NCI-H2196 (cell line): ENCODE measurements around the gene GASK1B.

ENCODE experiments used
- DNase-seq: peaks from one replicate; lab custom pipeline; 2025; ENCODE audit not compliant: unreplicated experiment; lab: John Stamatoyannopoulos, UW

Gene GASK1B

DNA sequence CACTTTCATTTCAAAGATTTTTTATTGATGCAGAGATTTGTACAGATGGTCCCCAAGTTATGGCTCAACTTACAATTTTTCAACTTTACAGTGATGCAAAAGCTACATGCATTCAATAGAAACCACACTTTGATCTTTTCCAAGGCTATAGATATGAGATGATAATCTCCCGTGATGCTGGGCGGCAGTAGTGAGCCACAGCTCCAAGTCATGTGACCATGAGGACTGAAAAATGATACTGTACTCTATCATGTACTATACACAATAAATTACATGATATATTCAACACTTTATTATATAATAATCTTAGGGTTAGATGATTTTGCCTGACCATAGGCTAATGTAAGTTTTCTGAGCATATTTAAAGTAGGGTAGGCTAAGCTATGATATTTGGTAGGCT is 14.0 kb upstream of the GASK1B start:
- DNase-seq = no peak

DNA sequence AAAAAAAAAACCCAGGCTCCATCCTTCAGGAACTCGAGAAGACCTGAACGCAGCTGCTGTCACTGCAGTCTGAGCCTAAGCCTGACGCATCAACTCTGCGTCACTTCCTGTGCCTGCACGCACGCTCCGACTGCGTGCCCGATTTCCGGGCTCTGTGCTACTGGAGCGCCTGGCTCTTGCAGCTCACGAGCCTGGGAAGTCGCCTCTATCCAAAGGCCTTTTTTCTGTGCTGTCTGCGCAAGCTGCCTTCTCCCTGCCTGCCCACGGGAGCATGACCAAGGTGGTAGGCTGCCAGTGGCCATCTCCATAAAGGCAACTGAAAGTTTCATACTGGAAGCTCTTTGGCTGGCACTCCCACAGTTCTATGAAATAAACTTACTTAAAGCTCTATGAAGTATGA is 9.9 kb upstream of the GASK1B start:
- no peak for DNase-seq

DNA sequence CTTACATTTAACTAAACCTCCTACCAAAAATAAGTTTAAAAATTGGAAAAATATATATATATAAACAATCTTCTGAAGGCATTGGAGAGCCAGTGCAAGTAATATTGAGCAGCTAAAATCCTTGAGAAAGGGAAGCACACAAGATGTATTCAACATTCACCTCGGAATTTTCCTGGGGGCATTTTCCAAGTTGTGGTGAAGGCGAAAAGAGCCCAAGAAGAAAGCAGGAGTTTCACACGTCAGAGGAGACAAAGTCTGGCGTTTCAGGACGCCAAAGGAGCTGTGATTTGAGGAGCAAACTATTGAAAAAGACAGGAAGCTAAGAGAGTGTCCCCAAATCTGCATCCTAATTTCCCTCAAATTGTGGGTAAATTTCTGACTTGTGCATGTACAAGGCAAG is 9.1 kb upstream of the GASK1B start:
- DNase-seq = no peak

DNA sequence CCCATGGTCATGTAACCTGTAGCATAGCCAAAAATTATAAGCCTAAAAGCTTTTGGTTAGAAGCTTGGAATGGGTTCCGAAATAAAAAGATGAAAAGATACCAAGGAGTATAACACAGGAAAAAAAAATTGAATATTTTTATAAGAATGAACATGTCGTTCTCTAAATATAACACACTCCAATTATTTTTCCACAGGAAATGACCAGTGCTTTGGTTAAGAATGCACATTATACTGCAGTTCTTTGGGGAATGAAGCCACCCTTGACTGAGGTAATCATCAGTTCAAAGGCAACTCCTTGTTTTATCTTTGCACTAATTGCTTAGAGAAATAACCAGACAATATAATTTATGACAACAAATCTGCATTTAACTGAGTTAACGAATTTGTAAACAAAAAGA is 6.6 kb upstream of the GASK1B start:
- DNase-seq = no peak

DNA sequence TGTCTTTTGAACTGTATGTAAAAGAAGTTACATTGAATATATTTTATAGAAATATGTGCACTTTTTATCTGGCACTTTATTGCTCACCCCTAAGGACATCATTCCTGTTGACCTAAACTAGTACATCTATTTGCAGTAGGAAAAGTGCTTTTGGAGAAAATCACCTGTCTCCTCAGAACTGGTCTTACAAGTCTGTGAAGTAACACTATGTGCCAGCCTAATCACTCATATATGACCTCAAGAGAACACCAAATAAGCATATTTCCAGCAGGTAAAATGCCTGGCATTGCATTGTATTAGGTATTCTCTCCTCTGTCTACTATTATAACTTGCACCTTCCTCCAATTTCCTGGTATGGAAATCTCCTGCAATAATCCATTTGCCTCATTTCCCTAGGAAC is 4.0 kb upstream of the GASK1B start:
- DNase-seq = no peak

- no peak for DNase-seq
Measured at GRCh38 chr4:158176108-158176507, 3.3 kb upstream of the GASK1B start.

DNA sequence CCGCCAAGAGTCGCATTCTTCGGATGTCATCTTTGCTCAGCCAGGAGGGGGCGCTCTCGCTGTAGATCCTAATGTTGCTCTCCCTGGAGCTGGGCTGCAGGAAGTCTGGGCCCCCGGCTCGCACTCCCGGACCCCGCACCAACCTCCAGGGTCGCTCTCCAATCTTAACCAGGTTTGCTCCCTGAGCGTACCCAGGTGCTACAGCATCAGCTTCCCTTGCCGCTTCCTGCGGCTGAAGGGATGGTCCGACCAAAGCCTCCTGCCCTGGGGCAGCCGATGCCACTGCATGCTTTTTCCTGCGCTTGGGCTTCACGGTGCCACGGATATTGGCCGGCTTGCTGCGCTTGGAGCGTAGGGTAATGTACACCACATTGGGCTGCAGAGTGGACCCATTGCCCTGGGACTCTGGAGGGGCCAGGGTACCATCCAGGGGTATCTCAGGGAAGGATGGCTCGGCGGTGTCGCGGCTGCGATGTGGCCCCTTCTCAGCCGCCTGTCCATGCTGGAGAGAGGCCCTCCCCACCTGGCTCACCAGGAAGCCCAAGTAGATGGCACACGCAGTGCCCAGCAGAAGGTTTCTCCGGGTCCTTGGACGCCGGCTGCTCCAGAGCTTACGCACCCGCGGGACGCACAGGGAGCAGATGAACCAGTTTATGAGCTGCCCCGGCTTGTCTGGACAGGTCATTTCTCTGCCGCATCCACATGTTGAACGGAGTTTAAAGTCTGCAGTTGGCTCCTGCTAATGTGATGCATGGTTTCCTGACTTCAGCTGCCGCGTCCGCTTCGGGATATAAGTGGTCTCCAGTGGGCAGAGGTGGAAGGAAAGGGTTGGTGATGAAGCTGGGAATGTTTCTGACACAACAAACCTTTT is 1.9 kb downstream of the GASK1B start:
- no peak for DNase-seq

DNA sequence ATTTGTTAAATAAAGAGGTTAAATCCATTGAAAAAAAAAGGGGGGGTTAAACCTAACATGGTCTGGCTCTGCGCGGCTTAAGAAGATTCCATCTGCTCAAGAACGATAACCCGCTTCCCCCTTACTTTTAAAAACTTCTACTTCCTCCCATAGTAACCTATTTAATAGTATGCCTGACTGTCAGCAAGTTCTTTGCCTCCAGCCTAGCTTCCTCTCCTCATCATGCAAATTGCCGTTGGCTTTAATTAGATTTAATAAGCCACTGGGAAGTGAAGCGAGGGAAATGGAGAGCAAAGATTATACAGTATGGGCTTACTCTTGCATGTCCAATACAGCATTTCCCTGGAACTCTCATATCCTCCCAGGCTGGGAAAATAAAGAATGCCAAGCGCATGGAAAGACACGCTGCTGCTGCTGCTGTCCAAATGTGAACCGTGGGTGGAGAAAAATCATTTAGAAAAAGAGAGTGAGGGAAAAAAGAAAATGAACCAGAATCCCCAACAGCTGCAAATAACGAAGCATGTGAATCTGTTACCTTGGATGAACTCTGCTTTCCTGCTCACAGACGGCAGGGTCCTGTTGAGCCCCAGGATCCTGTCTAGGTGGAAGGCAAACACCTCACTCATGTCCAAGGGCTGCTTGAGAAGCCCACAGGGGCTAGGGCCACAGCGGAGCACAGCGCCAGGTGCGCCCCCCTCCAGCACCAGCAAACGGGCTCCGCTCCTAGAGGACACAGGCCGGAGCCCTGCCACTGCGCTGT is 2.7 kb downstream of the GASK1B start:
- no peak for DNase-seq

- DNase-seq = no peak
Measured at GRCh38 chr4:158169506-158169905, 3.3 kb downstream of the GASK1B start.

DNA sequence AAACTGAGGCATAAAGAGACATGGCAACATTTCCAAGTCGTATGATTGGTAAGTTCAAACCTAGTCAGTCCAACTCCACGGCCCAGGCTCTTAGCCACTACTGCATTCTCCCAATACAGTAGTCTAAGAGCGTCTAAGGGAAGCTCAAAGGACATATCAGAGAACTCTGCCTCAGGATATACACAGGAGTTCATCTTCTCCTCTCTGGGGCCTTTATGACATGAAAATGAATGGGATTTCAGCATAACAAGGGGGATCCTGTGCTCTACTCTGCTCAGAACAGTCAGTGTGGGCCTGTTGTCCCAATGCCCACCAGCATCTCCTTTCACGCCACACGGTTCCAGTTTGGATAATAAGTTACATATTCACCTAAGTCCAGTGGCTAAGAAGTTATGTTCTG is 4.2 kb downstream of the GASK1B start:
- no peak for DNase-seq

GRCh38 chr4:158166701-158167100 is 6.1 kb downstream of the GASK1B start:
- DNase-seq = no peak

DNA sequence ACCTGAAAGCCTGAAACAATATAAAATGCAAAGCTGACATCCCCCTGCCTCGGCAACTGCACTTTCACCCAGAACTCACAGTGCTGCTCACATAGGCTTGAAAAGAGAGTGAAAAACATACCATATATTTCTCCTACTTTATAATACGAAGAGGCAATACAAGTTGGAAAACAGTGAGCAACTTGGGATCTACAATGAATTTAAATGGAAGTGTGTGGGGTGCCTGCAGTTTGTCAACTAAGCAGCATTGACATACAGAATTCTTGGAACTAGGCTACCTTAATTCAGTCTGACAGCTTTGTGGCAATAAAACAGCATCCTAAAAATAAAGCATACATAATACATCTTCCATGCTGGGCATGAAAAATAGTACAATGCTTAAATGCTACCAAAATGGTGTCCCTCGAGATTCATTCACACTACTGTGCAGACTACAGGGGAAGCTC is 8.0 kb downstream of the GASK1B start:
- DNase-seq = no peak

GRCh38 chr4:158163941-158164767 is 8.7 kb downstream of the GASK1B start:
- no peak for DNase-seq

DNA sequence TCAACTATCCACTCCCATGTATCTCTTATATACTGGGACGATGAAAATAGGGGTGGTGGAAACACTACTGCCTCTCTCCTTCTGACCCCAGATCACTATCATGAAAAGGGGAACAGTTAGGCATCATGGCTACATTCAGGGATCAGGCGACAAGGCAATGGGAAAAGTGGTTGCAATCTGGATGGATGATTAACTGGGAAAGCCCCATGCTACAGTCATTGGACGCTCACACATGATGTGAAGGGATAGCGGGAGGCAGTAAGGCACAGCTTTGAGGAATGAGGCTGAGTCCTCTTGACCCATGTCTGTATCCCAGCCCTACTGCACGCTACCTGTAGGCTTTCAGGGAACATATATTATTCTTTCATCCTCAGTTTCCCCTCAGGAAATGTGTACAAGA is 10.2 kb downstream of the GASK1B start:
- no peak for DNase-seq

GRCh38 chr4:158161551-158162354 is 11.1 kb downstream of the GASK1B start:
- DNase-seq = no peak

DNA sequence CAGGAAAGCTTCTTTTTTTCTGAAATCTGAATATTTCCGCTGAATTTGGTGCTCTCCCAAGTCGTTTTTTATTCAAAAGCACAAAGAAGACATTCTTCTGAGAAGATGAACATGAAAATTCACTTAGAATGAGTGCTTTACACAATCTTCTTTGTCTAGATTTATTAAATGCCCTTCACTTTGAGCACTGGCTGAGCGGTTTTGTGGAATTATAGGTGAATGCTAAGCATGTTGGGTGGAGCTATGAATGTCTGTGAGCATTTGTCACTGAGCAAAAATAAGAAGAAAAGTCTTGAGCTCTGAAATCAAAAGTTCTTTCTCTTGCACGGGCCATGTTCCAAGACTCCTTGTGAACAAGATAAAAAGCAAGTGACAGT is 13.1 kb downstream of the GASK1B start:
- no peak for DNase-seq

- DNase-seq = no peak
Measured at GRCh38 chr4:158159054-158159717, 13.6 kb downstream of the GASK1B start.

GRCh38 chr4:158157412-158157811 is 15.4 kb downstream of the GASK1B start:
- DNase-seq = no peak

DNA sequence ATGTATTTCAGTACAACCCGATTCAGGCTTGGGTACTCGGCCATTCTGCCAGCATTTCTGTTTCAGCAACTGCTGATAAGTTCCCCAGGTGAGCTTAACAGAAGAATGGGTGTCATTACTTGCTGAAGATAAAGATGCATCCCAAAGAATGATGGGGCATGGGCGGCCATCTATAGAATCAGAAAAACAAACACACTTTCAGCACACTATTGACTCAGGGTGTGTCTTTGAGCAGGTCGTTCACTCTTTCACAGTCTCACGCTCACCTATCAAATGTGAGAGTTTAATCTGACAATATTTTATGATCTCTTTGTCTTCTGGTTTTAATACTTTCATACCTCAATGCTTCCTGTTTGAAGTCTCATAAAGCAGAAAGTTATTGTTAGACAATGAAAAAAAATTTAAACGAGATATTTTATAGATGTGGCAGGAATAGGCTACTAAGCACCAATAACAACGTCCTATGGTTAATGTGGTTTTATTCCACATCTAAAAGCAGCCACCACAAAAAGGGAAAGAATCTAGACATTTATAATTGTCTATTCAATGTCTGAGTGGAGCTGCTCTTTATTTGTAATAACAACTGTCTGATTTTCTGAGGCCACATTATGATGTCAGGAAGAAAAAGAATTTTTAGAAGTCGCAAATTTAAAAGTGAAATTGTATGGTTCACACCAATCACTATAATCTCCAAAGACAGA is 17.0 kb downstream of the GASK1B start:
- no peak for DNase-seq

DNA sequence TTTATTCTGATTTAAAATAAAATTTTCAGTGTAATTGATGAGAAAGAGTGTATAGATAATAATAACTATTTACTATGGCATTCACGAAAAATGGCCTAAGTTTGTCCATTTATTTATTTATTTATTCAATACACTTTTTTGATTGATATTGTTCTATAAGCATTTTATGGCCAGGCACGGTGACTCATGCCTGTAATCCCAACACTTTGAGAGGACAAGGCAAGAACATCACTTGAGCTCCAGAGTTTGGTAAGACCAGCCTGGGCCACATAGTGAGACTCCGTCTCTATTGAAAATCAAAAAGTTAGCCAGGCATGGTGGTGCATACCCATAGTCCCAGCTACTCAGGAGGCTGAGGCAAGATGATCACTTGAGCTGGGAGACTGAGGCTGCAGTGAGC is 25.7 kb downstream of the GASK1B start:
- DNase-seq = no peak
